Muscle of leg (tissue), 11 donors: ENCODE measurements around the gene SMAD3. TPM values are rescaled to one million over a fixed set of nuclear protein-coding genes. Genes with fewer than 3 reads are reported as not detected.

Experiments used
- DNase-seq: peaks from one replicate; pipeline ENCODE4 v3.0.0; 2013
- H3K27ac ChIP-seq: one replicate; pipeline ENCODE4 v1.5.1; 2013; ENCODE audit warnings: mild to moderate bottlenecking, low read length, control low read depth
- H3K27me3 ChIP-seq: one replicate; pipeline ENCODE4 v1.6.1; 2013; ENCODE audit warnings: low read length; ENCODE audit not compliant: control insufficient read depth, insufficient read depth
- H3K36me3 ChIP-seq: one replicate; pipeline ENCODE4 v1.6.1; 2013; ENCODE audit warnings: low read length; ENCODE audit not compliant: control insufficient read depth, insufficient read depth
- H3K4me1 ChIP-seq: one replicate; pipeline ENCODE4 v1.6.1; 2013; ENCODE audit warnings: low read length; ENCODE audit not compliant: control insufficient read depth, insufficient read depth
- H3K4me3 ChIP-seq: one replicate; pipeline ENCODE4 v1.5.1; 2013; ENCODE audit warnings: low read length, control low read depth
- H3K9me3 ChIP-seq: replicated peaks from 2 replicates; pipeline ENCODE4 v1.6.1; 2013; ENCODE audit warnings: low read depth, low read length; ENCODE audit not compliant: control insufficient read depth
- WGBS: methylation state at CpG from one replicate; pipeline ENCODE4 v1.1.5; 2013; ENCODE audit warnings: missing lambda C conversion rate; ENCODE audit not compliant: insufficient coverage; 5-methylcytosine and 5-hydroxymethylcytosine counted together
- polyA plus RNA-seq, 8 donors: library from polyadenylated mRNA; unstranded; fragments of 120-200 nt; gene quantifications; one replicate each; pipeline versions ENCODE4 v1.2.1 to v1.2.3, GENCODE V29; 2013; ENCODE audit warnings: inconsistent platforms in 1 of 8, low replicate concordance in 1 of 8; ENCODE audit not compliant: insufficient read length in 8 of 8, insufficient read depth in 1 of 8
- total RNA-seq: library from RNA; stranded (reverse); fragments of 120-200 nt; gene quantifications from one replicate; pipeline ENCODE4 v1.2.4, GENCODE V29; 2013

Gene SMAD3
- total and polyA plus RNA-seq, 9 donors = 18.3 to 34.0 (median 25.8) TPM

- H3K27ac ChIP-seq = no peak overlapping the region
Measured at GRCh38 chr15:67154249-67154648, 88.8 kb downstream of the SMAD3 start.

GRCh38 chr15:67156426-67156825 is 91.0 kb downstream of the SMAD3 start:
- Histone ChIP-seq H3K4me3 (no peak overlapping the region), H3K27ac (no peak overlapping the region), H3K27me3 (no peaks in the 10 kb centered on the region), H3K9me3 (peaks cover 2% of the 10 kb centered on the region), H3K4me1 (peaks cover 18% of the 10 kb centered on the region), H3K36me3 (peaks cover 8% of the 10 kb centered on the region)
- no peak for DNase-seq
- 100% methylated on average over 1 of the region's 2 CpGs for WGBS

More at GRCh38 chr15:67154249-67154648, 88.8 kb downstream of the SMAD3 start:
- Histone ChIP-seq H3K36me3 (peaks cover 8% of the 10 kb centered on the region), H3K4me1 (peaks cover 26% of the 10 kb centered on the region), H3K9me3 (peaks cover 2% of the 10 kb centered on the region), H3K4me3 (no peak overlapping the region), H3K27me3 (no peaks in the 10 kb centered on the region)
- DNase-seq = no peak

- no peak for DNase-seq
- Histone ChIP-seq H3K9me3 (peaks cover 2% of the 10 kb centered on the region), H3K4me1 (peaks cover 21% of the 10 kb centered on the region), H3K27ac (no peak overlapping the region), H3K27me3 (no peaks in the 10 kb centered on the region), H3K36me3 (peaks cover 8% of the 10 kb centered on the region), H3K4me3 (no peak overlapping the region)
- WGBS = no CpG with 5 or more reads among the region's 3 CpGs
Measured at GRCh38 chr15:67156834-67157233, 91.4 kb downstream of the SMAD3 start.

- Histone ChIP-seq H3K4me3 (no peak overlapping the region), H3K27ac (peak overlapping the region; percentile 0), H3K9me3 (peaks cover 2% of the 10 kb centered on the region), H3K36me3 (peaks cover 8% of the 10 kb centered on the region), H3K27me3 (no peaks in the 10 kb centered on the region), H3K4me1 (peaks cover 23% of the 10 kb centered on the region)
- WGBS = 44% methylated on average over 5 of the region's 8 CpGs
- DNase-seq = peak; percentile 81
Measured at GRCh38 chr15:67157521-67158252, 92.3 kb downstream of the SMAD3 start.

- H3K27me3 ChIP-seq = no peaks in the 10 kb centered on the region
- DNase-seq = no peak
- H3K4me3 ChIP-seq = no peak overlapping the region
- H3K4me1 ChIP-seq = peaks cover 23% of the 10 kb centered on the region
- H3K36me3 ChIP-seq = peaks cover 8% of the 10 kb centered on the region
- no peak overlapping the region for H3K27ac ChIP-seq
- H3K9me3 ChIP-seq = peaks cover 2% of the 10 kb centered on the region
- WGBS = 70% methylated on average over 6 of the region's 7 CpGs
Measured at GRCh38 chr15:67158367-67158766, 93.0 kb downstream of the SMAD3 start.

GRCh38 chr15:67161412-67161811 is 96.0 kb downstream of the SMAD3 start:
- no peak for DNase-seq
- Histone ChIP-seq H3K27ac (no peak overlapping the region), H3K4me1 (peaks cover 41% of the 10 kb centered on the region), H3K36me3 (peaks cover 16% of the 10 kb centered on the region), H3K9me3 (peaks cover under 1% of the 10 kb centered on the region), H3K27me3 (no peaks in the 10 kb centered on the region), H3K4me3 (no peak overlapping the region)
- WGBS = 100% methylated on average over 1 of the region's 5 CpGs

GRCh38 chr15:67161881-67162280 is 96.5 kb downstream of the SMAD3 start:
- Histone ChIP-seq H3K36me3 (peaks cover 20% of the 10 kb centered on the region), H3K4me3 (no peak overlapping the region), H3K27ac (no peak overlapping the region), H3K4me1 (peaks cover 41% of the 10 kb centered on the region), H3K9me3 (no peaks in the 10 kb centered on the region), H3K27me3 (no peaks in the 10 kb centered on the region)
- 90% methylated on average over 1 of the region's 4 CpGs for WGBS
- DNase-seq = no peak

- Histone ChIP-seq H3K27ac (no peak overlapping the region), H3K4me3 (no peak overlapping the region), H3K27me3 (no peaks in the 10 kb centered on the region), H3K9me3 (no peaks in the 10 kb centered on the region), H3K36me3 (peaks cover 25% of the 10 kb centered on the region), H3K4me1 (peaks cover 44% of the 10 kb centered on the region)
- no CpG with 5 or more reads among the region's 6 CpGs for WGBS
- no peak for DNase-seq
Measured at GRCh38 chr15:67163180-67163579, 97.8 kb downstream of the SMAD3 start.

- no peak overlapping the region for H3K4me3 ChIP-seq
- peaks cover 50% of the 10 kb centered on the region for H3K4me1 ChIP-seq
- H3K36me3 ChIP-seq = peaks cover 31% of the 10 kb centered on the region
- 57% methylated on average over 3 of the region's 5 CpGs for WGBS
- no peak for DNase-seq
- H3K27ac ChIP-seq = no peak overlapping the region
- no peaks in the 10 kb centered on the region for H3K27me3 ChIP-seq
- no peaks in the 10 kb centered on the region for H3K9me3 ChIP-seq
Measured at GRCh38 chr15:67164401-67164791, 99.0 kb downstream of the SMAD3 start.

- Histone ChIP-seq H3K27ac (no peak overlapping the region), H3K9me3 (no peaks in the 10 kb centered on the region), H3K36me3 (peaks cover 31% of the 10 kb centered on the region), H3K27me3 (no peaks in the 10 kb centered on the region), H3K4me3 (no peak overlapping the region), H3K4me1 (peaks cover 51% of the 10 kb centered on the region)
- no peak for DNase-seq
- 56% methylated on average over 10 of the region's 17 CpGs for WGBS
Measured at GRCh38 chr15:67164811-67165253, 99.4 kb downstream of the SMAD3 start.
